HG02885 (cell line): Measurements from ENCODE around the gene GATA3.
A peak's percentile ranks its signal among the peaks of the same experiment; 100 is the strongest.
"Not testable (repeated sequence)": the region's sequence is repeated elsewhere in the genome, so short reads cannot be mapped to it uniquely, and the experiment has no call there.

Experiments used
- ATAC-seq: cut with Tn5 transposase; IDR thresholded peaks from one replicate; pipeline ENCODE4 v1.9.1; 2021; ENCODE audit warnings: mild to moderate bottlenecking; ENCODE audit not compliant: unreplicated experiment, poor library complexity

The GATA3 gene

GRCh38 chr10:8054494-8055407, at the start of gene GATA3:
Gene GATA3, plus strand, starts transcription at chr10:8054688. Its CDS starts 968 bp downstream, at chr10:8055656.
- ATAC-seq: peak; percentile 35

- peak; percentile 71 for ATAC-seq
Measured at GRCh38 chr10:8006274-8006999, 48.1 kb upstream of the GATA3 start.

GRCh38 chr10:8009031-8009430, 45.5 kb upstream of the GATA3 start:
- no peak for ATAC-seq

GRCh38 chr10:8013006-8013405, 41.5 kb upstream of the GATA3 start:
- ATAC-seq: no peak

GRCh38 chr10:8013619-8014018, 40.9 kb upstream of the GATA3 start:
- no peak for ATAC-seq

- no peak for ATAC-seq
Measured at GRCh38 chr10:8014649-8015048, 39.8 kb upstream of the GATA3 start.

GRCh38 chr10:8017277-8017676, 37.2 kb upstream of the GATA3 start:
- no peak for ATAC-seq

GRCh38 chr10:8023321-8023720, 31.2 kb upstream of the GATA3 start:
- ATAC-seq: no peak

GRCh38 chr10:8023851-8024250, 30.6 kb upstream of the GATA3 start:
- ATAC-seq: no peak

GRCh38 chr10:8026349-8027259, 27.9 kb upstream of the GATA3 start:
- ATAC-seq: no peak

GRCh38 chr10:8031211-8031610, 23.3 kb upstream of the GATA3 start:
- not testable (repeated sequence) for ATAC-seq

GRCh38 chr10:8032558-8032957, 21.9 kb upstream of the GATA3 start:
- ATAC-seq: no peak

GRCh38 chr10:8033812-8034465, 20.5 kb upstream of the GATA3 start:
- ATAC-seq: no peak

- no peak for ATAC-seq
Measured at GRCh38 chr10:8034466-8035005, 20.0 kb upstream of the GATA3 start.

- no peak for ATAC-seq
Measured at GRCh38 chr10:8035006-8035640, 19.4 kb upstream of the GATA3 start.

GRCh38 chr10:8035641-8036470, 18.6 kb upstream of the GATA3 start:
- ATAC-seq: no peak

- no peak for ATAC-seq
Measured at GRCh38 chr10:8036506-8037198, 17.8 kb upstream of the GATA3 start.
